ENCODE data around the gene SEL1L2. TPM values are rescaled to one million over a fixed set of nuclear protein-coding genes. Genes with fewer than 3 reads are reported as not detected.

SEL1L2 gene
- total RNA-seq, 2 donors from 2014 or later = 0.28 TPM; not detected in 1

- WGBS = 86% methylated on average over 3 of the region's 3 CpGs
- no peaks in the 10 kb centered on the region for H3K9me3 ChIP-seq
- no peak overlapping the region for H3K27ac ChIP-seq
- H3K4me3 ChIP-seq = no peak overlapping the region
- H3K27me3 ChIP-seq (replicated peaks; ENCODE audit: insufficient read depth) = no peaks in the 10 kb centered on the region
- intact Hi-C loops (cut with DNase I) = no loop called here
- TF ChIP-seq POLR2AphosphoS5 (IDR thresholded peaks at IDR 0.05) (no peak), POLR2A (IDR thresholded peaks at IDR 0.05) (no peak), CTCF (IDR thresholded peaks at IDR 0.05) (no peak)
- no peaks in the 10 kb centered on the region for H3K4me1 ChIP-seq (replicated peaks)
- no peak for DNase-seq (ENCODE audit: low spot score)
- H3K36me3 ChIP-seq = no peaks in the 10 kb centered on the region
These were observed 42.7 kb downstream of the SEL1L2 start for GRCh38 chr20:13947719-13948118.

- TF ChIP-seq CTCF (IDR thresholded peaks at IDR 0.05) = no peak
- TF ChIP-seq POLR2AphosphoS5 (IDR thresholded peaks at IDR 0.05) = no peak
- TF ChIP-seq POLR2A (IDR thresholded peaks at IDR 0.05) = no peak
- no peaks in the 10 kb centered on the region for H3K27me3 ChIP-seq (replicated peaks; ENCODE audit: insufficient read depth)
- no peaks in the 10 kb centered on the region for H3K4me1 ChIP-seq (replicated peaks)
- intact Hi-C loops (cut with DNase I) = no loop called here
- H3K27ac ChIP-seq = no peak overlapping the region
- no peaks in the 10 kb centered on the region for H3K36me3 ChIP-seq
- no peaks in the 10 kb centered on the region for H3K9me3 ChIP-seq
- no peak for DNase-seq (ENCODE audit: low spot score)
- WGBS = 62% methylated on average over 7 of the region's 7 CpGs
- no peak overlapping the region for H3K4me3 ChIP-seq
These were observed 49.4 kb downstream of the SEL1L2 start for GRCh38 chr20:13941031-13941430.

- Histone ChIP-seq H3K4me3 (no peak overlapping the region), H3K4me1 (replicated peaks) (no peaks in the 10 kb centered on the region), H3K27ac (no peak overlapping the region), H3K9me3 (no peaks in the 10 kb centered on the region), H3K36me3 (no peaks in the 10 kb centered on the region), H3K27me3 (replicated peaks; ENCODE audit: insufficient read depth) (no peaks in the 10 kb centered on the region)
- WGBS = 70% methylated on average over 9 of the region's 9 CpGs
- DNase-seq (ENCODE audit: low spot score) = no peak
- TF ChIP-seq CTCF (IDR thresholded peaks at IDR 0.05) (no peak), POLR2A (IDR thresholded peaks at IDR 0.05) (no peak)
- intact Hi-C loops (cut with DNase I) = no loop called here
These were observed 53.4 kb downstream of the SEL1L2 start for GRCh38 chr20:13936781-13937576.

GRCh38 chr20:13934992-13935894 lies 55.2 kb downstream of the SEL1L2 start:
- intact Hi-C loops (cut with DNase I) = no loop called here
- H3K4me1 ChIP-seq (replicated peaks) = no peaks in the 10 kb centered on the region
- no peaks in the 10 kb centered on the region for H3K9me3 ChIP-seq
- no peak for DNase-seq (ENCODE audit: low spot score)
- 47% methylated on average over 6 of the region's 6 CpGs for WGBS
- no peaks in the 10 kb centered on the region for H3K27me3 ChIP-seq (replicated peaks; ENCODE audit: insufficient read depth)
- no peaks in the 10 kb centered on the region for H3K36me3 ChIP-seq
- no peak overlapping the region for H3K4me3 ChIP-seq
- no peak for TF ChIP-seq POLR2AphosphoS5 (IDR thresholded peaks at IDR 0.05)
- no peak for TF ChIP-seq CTCF (IDR thresholded peaks at IDR 0.05)
- TF ChIP-seq POLR2A (IDR thresholded peaks at IDR 0.05) = no peak
- H3K27ac ChIP-seq = no peak overlapping the region
